Measurements from ENCODE around the gene IQSEC3.

The IQSEC3 gene

GRCh38 chr12:182381-182892 lies 115.9 kb downstream of the IQSEC3 start:
- no peaks in the 10 kb centered on the region for H3F3A ChIP-seq (ENCODE audit: low read depth)
- H3K79me2 ChIP-seq (ENCODE audit: insufficient read depth, low read length): no peaks in the 10 kb centered on the region
- H3K9me3 ChIP-seq (ENCODE audit: insufficient read depth, low read depth, low read length): no peaks in the 10 kb centered on the region
- H3K36me3 ChIP-seq (ENCODE audit: insufficient read depth, low read length): no peaks in the 10 kb centered on the region
- peak overlapping the region; percentile 27 for H3K4me2 ChIP-seq (ENCODE audit: low read depth, low read length, poor library complexity, severe bottlenecking)
- TF ChIP-seq EZH2phosphoT487 (IDR thresholded peaks at IDR 0.05; ENCODE audit: borderline replicate concordance): no peak
- no peak for TF ChIP-seq CTCF (conservative IDR thresholded peaks at IDR 0.05; ENCODE audit: low read length)
- no peaks in the 10 kb centered on the region for H3K27me3 ChIP-seq (ENCODE audit: insufficient read depth, low read length, poor library complexity, severe bottlenecking)
- no peak overlapping the region for H2AFZ ChIP-seq (ENCODE audit: low read length)
- no peaks in the 10 kb centered on the region for H3K9me2 ChIP-seq (replicated peaks; ENCODE audit: low read depth, low read length)
- no peak overlapping the region for H3K4me3 ChIP-seq (ENCODE audit: low read length, poor library complexity, severe bottlenecking)
- peaks cover 68% of the 10 kb centered on the region for H3K4me1 ChIP-seq (ENCODE audit: insufficient read depth, low read length, poor library complexity, severe bottlenecking)
- no peaks in the 10 kb centered on the region for H4K20me1 ChIP-seq (ENCODE audit: insufficient read depth, low read length, poor library complexity, severe bottlenecking)
- peak overlapping the region; percentile 17 for H3K9ac ChIP-seq (ENCODE audit: low read depth, low read length, poor library complexity, severe bottlenecking)

GRCh38 chr12:184811-185575 lies 118.4 kb downstream of the IQSEC3 start:
- TF ChIP-seq CTCF (conservative IDR thresholded peaks at IDR 0.05; ENCODE audit: low read length): no peak
- no peak for TF ChIP-seq EZH2phosphoT487 (IDR thresholded peaks at IDR 0.05; ENCODE audit: borderline replicate concordance)
- no peaks in the 10 kb centered on the region for H4K20me1 ChIP-seq (ENCODE audit: insufficient read depth, low read length, poor library complexity, severe bottlenecking)
- no peak overlapping the region for H2AFZ ChIP-seq (ENCODE audit: low read length)
- H3K9me3 ChIP-seq (ENCODE audit: insufficient read depth, low read depth, low read length): no peaks in the 10 kb centered on the region
- H3K4me3 ChIP-seq (ENCODE audit: low read length, poor library complexity, severe bottlenecking): no peak overlapping the region
- H3K36me3 ChIP-seq (ENCODE audit: insufficient read depth, low read length): no peaks in the 10 kb centered on the region
- no peaks in the 10 kb centered on the region for H3K9me2 ChIP-seq (replicated peaks; ENCODE audit: low read depth, low read length)
- H3K4me1 ChIP-seq (ENCODE audit: insufficient read depth, low read length, poor library complexity, severe bottlenecking): peaks cover 48% of the 10 kb centered on the region
- no peak overlapping the region for H3K4me2 ChIP-seq (ENCODE audit: low read depth, low read length, poor library complexity, severe bottlenecking)
- no peaks in the 10 kb centered on the region for H3F3A ChIP-seq (ENCODE audit: low read depth)
- peak overlapping the region; percentile 3 for H3K9ac ChIP-seq (ENCODE audit: low read depth, low read length, poor library complexity, severe bottlenecking)
- H3K27me3 ChIP-seq (ENCODE audit: insufficient read depth, low read length, poor library complexity, severe bottlenecking): no peaks in the 10 kb centered on the region
- H3K79me2 ChIP-seq (ENCODE audit: insufficient read depth, low read length): no peaks in the 10 kb centered on the region

- Histone ChIP-seq H3K27me3 (ENCODE audit: insufficient read depth, low read length, poor library complexity, severe bottlenecking) (no peaks in the 10 kb centered on the region), H3K4me3 (ENCODE audit: low read length, poor library complexity, severe bottlenecking) (no peak overlapping the region)
Measured at GRCh38 chr12:185576-185955, 119.0 kb downstream of the IQSEC3 start.

More at GRCh38 chr12:185576-185955, 119.0 kb downstream of the IQSEC3 start:
- H3K4me2 ChIP-seq (ENCODE audit: low read depth, low read length, poor library complexity, severe bottlenecking): no peak overlapping the region
- no peaks in the 10 kb centered on the region for H3K9me3 ChIP-seq (ENCODE audit: insufficient read depth, low read depth, low read length)
- no peaks in the 10 kb centered on the region for H3K79me2 ChIP-seq (ENCODE audit: insufficient read depth, low read length)
- peaks cover 43% of the 10 kb centered on the region for H3K4me1 ChIP-seq (ENCODE audit: insufficient read depth, low read length, poor library complexity, severe bottlenecking)
- H3K9ac ChIP-seq (ENCODE audit: low read depth, low read length, poor library complexity, severe bottlenecking): peak overlapping the region; percentile 3
- no peaks in the 10 kb centered on the region for H4K20me1 ChIP-seq (ENCODE audit: insufficient read depth, low read length, poor library complexity, severe bottlenecking)
- no peaks in the 10 kb centered on the region for H3K9me2 ChIP-seq (replicated peaks; ENCODE audit: low read depth, low read length)
- H2AFZ ChIP-seq (ENCODE audit: low read length): no peak overlapping the region
- H3K36me3 ChIP-seq (ENCODE audit: insufficient read depth, low read length): no peaks in the 10 kb centered on the region
- TF ChIP-seq CTCF (conservative IDR thresholded peaks at IDR 0.05; ENCODE audit: low read length) (no peak), EZH2phosphoT487 (IDR thresholded peaks at IDR 0.05; ENCODE audit: borderline replicate concordance) (no peak)
- H3F3A ChIP-seq (ENCODE audit: low read depth): no peaks in the 10 kb centered on the region

Measured in Loucy (cell line).